Testis (tissue), 2 donors: ENCODE measurements around the gene NRCAM.

ENCODE experiments used
- CTCF ChIP-seq, 3 experiments: fragments of 450-650 bp in 2 of 3; fragments of 200-600 bp in 1 of 3; sonication (generic) in 1 of 3; IDR thresholded peaks; one replicate each; pipeline ENCODE4 v1.5.1; 2016 to 2019; ENCODE audit warnings: antibody characterized with exemption in 3 of 3, mild to moderate bottlenecking in 2 of 3, moderate library complexity in 1 of 3
- POLR2A ChIP-seq: fragments of 450-650 bp; IDR thresholded peaks from one replicate; pipeline ENCODE4 v1.6.1; 2017; ENCODE audit warnings: antibody characterized with exemption, mild to moderate bottlenecking, moderate library complexity

- TF ChIP-seq CTCF (IDR thresholded peaks at IDR 0.05) (peak in 2 of 3 experiments; percentile 21 to 29), POLR2A (no peak)
Measured at GRCh38 chr7:108114117-108114841, 342.0 kb downstream of the NRCAM start.
